SKM-1 treated with dmso at 0.1 percent for 144 hours (cell line): Measurements from ENCODE around the gene MDGA2.

Experiments used
- DNase-seq: peaks from one replicate; lab custom pipeline; 2025; ENCODE audit not compliant: unreplicated experiment; lab: John Stamatoyannopoulos, UW

MDGA2 gene

DNA sequence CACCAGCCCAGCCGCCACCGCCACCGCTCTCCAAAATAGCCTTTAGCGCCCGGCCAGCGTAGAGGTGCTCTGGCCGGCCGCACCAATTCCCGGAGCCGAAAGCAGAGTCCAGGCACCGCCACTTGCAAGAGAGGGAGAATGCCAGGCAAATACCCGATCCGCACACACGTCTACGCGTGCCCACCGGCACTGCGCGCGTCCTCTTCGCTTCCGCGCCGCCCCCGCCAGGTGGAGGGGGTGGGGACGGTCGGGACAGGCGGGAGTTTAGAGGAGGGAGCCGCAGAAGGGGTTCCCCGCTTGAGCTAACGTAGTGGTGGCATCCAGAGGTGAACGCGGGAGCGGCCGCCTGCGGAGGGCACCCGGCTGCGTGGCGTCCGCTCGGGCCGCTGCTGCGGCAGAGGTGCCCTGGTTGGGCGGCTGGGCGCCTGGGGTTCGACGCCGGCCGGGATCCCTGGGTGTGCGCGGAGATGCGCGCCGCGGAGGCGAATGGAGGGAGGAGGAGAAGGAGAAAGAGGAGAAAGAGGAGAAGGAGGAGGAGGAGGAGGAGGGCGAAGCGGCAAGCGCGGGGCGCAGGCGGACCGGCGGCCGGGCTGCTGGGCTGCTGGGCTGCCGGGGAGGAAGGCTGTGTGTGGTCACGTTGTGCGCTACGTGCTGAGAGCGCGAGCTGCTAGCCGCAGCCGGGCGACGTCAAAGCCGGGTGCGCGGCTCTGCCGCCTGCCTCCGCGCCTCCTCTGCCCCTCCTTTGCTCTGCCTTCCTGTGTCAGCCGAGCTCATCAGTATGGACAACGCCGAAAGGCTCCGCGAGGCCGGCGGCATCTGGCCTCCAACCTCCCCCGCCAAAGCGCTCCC lies at the start of gene MDGA2:
MDGA2 (minus strand) TSS at position 140 of the 849 bp plus-strand sequence.
- DNase-seq = no peak

DNA sequence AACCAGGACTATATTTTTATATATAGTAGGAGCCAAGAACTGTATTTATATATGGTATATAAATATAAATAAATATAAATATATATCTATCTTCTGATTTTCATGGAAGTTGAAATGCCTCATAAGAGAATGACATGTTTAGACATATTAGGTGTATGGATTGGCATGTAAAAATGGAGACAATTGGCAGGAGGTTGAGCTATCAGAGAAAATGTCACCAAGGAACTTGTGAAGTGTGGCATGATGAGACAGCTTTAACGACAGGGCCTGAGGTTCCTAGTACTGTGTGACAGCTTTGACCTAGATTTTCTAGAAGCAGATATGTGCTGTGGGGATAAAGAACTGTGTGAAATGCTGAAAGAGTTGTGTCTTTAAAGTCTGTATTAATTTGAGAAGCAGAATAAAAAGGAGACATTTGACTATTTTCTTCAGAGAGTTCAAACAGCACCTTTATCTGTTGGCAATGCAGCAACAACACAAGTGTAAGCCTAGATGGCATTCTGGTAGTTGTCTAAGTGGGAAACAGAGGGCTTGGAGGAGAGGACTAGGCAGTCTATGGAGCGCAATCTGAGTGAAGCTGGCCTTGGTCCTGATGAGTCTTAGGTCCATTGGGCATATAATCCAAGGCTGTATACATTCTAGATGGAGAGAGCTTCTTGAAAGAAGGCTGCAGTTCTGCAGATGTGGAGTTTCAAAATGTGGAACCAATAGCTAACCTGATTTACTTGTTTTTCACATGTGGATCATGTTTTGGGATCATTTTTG lies 47.7 kb upstream of the MDGA2 start:
- no peak for DNase-seq

DNA sequence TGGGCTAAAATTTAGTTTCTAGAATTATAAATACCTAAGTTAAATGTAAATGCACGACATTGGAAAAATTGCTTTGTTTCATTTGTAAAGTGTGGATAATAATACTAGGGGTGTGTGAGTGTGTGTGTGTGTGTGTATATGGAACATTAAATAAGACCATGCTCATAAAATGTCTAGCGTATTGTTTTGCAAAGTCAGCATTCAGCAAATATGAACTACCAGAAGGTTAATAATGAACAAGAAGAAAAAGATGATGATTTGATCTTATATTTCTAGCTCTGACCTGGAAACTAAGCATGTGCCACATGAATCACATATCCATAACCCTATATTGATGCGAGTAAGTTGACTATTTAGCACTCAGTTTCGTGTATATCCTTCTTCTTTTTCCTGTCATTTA lies 44.9 kb upstream of the MDGA2 start:
- no peak for DNase-seq

DNA sequence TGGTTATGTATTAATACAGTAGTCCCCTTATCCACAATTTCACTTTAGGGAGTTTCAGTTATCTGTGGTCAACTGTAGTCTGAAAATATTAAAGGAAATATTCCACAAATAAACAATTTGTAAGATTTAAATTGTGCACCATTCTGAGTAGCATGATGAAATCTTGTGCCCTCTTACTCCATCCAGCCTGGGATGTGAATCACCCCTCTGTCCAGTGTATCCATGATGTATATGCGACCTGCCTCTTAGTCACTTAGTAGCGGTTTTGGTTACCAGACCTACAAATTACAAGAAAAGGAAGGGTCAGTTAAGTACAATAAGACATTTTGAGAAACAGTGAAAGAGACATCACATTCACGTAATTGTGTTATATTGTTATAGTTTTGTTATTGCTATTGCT lies 39.9 kb upstream of the MDGA2 start:
- DNase-seq = no peak

DNA sequence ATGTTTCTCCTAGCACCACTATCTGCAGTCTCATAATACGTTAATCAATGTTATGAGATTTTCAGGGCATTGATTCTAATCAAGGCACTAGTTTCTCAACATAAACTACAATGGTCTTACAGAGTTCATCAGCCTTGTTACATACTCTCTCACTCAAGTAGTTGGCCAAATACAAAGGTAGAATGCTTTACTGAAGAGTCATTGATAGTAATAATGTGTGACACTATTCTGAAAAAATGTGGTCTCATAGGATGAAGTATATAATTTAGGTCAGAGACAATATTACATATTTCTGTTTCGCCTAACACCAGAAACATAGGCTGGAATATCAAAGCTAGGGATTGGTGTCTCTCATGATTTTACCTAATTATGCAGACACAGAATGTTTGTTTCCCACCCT lies 35.2 kb upstream of the MDGA2 start:
- DNase-seq = no peak

DNA sequence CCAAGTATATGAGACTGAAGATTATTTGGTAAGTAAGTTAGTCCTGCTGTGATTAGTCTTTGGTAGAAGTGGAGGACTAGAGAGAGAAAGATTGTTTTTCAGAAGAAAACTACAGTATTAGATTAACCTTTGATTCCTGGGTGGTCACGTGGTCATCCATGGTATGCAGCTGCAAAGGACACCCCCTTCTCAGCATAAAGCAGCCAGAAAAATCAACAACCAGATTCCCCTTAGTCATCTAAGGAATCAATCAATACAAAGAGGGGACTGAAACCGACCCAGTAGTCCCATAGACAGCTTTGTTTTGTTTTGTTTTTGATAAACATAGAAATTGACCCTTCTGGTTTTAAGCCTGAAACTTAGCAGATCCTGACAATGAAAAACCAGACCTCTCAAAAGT lies 30.3 kb upstream of the MDGA2 start:
- no peak for DNase-seq

DNA sequence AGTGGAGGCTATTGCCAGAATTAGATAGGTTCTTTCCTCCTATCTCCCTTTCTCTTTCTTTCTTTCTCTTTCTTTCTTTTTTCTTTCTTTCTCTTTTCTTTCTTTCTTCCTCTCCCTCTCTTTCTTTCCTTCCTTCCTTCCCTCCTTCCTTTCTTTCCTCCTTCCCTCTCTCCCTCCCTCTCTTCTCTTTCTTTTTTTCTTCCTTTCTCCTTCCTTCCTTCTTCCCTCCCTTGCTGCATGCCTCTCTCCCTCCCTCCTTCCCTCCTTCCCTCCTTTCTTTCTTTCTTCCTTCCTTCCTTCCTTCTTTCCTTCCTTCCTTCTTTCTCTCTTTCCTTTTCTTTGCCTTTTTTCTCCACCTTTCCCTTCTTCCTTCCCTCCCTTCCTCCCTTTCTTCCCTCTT lies 16.4 kb upstream of the MDGA2 start:
- DNase-seq = no peak

DNA sequence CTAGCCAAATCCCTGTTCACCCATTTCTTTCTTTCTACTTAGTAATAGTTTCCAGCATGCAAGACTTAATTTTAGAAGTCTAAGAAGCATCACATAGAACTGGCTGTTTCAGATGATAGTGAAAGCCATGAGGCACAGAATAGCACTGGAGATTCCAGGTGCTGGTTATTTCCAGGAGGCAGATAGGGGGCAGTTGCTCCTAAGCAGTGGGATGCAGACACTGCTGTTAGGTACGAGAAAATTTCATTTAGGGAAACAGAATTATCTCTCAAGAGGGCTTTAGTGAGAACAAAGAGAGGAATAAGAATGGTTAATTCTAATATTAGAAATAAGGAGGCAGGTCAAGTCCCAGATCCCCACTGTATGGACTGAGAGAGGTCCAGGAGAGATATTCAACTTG lies 3.6 kb upstream of the MDGA2 start:
- DNase-seq = no peak

DNA sequence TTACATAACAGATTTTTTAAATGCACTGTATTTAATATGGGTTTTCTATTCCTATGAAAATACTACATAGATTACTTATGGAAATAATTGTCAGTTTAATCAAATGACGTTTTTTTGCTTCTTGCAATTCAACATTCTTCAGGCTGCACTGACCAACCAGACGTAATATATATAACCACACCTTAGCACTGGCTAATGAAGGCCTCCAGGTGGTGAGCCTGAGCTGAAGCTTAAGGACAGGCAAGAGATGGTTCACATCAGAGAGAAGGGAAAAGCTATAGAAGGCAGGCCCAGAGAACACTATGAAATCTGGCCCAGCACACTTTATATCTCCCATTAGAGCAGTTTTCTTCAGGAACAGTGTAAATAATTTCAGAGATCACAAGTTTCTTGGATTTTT lies 2.8 kb upstream of the MDGA2 start:
- DNase-seq = no peak

DNA sequence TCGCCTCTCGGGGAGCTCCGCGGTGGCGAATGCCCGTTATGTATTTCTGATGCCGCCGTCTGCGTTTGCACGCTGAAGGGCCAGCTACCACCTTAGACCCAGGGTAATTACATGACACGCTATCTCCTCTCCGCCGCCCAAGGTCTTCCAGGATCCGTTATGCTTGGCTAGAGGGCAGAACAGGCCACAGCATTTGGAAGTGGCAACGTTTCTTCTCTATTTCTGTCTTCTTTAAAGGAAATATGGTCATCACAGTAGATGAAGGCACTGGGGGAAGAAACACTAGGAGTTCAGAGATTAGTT lies 861 bp upstream of the MDGA2 start:
- no peak for DNase-seq

DNA sequence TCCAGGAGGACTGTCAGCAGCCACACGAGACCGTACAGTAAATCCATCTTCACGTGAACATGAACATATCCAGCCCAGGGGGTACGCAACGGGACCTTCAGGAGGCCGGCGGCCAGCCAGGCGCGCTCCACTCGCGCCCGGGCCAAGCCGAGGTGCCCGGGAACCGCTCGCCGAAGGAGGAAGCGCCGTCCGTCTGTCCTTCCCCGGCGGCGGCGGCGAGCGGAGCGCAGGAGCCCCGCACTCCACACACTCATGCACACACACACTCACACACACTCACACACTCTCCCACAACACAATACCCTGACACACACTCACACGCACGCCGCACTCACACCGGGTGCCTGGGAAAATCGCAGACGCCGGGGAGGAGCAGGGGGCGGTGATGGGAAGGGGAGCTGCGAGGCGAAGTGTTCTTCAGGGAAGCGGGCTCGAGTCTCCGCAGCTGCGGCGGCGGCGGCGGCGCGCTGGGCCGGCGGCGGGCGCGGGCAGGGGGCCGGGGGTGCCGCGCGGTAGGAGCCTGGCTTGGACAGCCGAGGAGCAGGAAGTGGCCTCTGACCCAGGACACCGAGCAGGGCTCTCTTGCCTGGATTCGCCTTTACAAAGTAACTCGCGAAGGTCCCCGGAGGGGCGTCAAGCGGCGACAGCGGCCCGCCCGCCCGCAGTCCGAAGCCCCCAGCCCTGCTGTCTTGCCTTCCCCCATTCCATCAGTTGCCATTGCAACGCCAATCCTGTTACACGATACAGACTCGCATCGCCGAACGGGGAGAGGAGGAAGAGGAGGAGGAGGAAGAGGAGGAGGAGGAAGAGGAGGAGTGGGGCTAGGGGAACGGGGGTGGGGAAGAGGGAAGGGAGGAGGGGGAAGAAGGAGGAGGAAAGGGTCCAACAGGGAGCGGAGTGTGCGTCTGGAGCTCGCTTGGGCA lies 601 bp downstream of the MDGA2 start:
- no peak for DNase-seq

DNA sequence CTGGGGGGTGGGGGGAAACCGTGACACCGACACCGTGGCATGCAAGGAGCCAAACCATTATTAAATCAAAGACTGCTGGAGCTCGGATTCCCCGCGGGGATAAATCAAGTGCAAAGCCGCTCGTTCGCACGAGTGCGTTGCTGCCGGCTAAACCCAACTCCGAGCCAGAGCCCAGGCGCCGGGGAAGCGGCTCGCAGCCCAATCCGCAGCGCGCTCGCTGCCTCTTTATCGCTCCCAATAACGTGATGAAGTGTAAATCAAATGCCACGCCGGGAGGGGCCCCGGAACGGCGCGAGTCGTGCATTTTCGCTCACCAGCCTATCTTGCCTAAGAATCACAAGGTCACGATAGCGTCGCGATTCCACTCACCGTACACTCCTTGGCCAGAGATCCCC lies 1.3 kb downstream of the MDGA2 start:
- DNase-seq = no peak

DNA sequence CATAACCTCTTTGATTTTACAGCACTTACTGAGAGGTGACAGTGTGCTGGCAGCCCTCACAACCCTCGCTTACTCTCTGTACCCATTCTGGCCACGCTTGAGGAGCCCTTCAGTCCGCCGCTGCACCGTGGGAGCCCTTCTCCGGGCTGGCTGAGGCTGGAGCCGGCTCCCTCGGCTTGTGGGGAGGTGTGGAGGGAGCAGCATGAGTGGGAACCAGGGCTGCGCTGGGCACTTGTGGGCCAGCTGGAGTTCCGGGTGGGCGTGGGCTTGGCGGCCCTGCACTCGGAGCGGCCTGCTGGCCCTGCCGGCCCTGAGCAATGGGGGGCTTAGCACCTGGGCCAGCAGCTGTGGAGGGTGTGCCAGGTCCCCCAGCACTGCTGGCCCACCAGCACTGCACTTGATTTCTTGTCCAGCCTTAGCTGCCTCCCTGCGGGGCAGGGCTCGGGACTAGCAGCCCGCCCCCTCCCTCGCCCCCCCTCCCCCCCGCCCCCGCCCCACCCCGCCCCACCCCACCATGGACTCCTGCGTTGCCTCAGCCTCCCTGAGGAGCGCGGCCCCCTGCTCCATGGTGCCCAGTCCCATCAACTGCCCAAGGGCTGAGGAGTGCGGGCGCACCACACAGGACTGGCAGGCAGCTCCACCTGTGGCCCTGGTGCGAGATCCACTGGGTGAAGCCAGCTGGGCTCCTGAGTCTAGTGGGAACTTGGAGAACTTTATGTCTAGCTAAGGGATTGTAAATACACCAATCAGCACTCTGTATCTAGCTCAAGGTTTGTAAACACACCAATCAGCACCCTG lies 9.9 kb downstream of the MDGA2 start:
- DNase-seq = no peak

DNA sequence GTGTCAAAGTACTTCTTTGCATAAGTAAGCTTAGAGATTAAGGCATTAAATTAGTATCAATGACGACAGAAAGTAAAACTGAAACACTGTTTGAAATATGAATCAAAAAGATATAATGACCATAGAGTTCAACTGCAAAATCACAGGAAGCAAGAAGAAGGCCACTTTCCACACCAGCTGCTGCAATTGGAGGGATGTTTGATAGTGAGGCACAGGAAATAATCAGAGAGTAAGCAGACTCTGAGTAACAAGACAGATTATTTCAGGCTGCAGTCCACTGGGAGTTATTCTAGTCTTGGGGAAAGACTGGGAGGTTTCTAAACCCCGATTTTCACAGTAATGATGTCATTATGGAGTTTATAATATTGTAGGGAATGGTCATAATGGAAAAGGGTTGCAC lies 12.9 kb downstream of the MDGA2 start:
- DNase-seq = no peak

DNA sequence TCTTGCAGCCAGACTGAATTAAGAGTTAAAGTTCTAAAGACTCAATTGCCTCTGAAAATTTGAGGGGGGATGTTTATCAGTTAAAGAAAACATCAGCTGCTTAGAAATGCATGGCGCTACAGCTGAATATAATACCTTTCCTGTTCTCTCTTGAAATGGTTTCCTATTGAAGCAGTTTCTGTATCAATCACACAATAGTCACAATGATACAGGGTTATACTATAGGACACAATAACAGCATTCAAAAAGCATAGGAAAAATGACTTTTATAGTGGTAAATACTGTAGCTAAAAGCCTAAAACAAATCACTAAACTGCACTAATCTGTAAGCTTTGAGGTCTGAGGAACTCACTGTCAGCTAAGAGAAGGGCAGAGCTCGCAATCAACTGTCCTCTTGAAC lies 15.2 kb downstream of the MDGA2 start:
- no peak for DNase-seq

DNA sequence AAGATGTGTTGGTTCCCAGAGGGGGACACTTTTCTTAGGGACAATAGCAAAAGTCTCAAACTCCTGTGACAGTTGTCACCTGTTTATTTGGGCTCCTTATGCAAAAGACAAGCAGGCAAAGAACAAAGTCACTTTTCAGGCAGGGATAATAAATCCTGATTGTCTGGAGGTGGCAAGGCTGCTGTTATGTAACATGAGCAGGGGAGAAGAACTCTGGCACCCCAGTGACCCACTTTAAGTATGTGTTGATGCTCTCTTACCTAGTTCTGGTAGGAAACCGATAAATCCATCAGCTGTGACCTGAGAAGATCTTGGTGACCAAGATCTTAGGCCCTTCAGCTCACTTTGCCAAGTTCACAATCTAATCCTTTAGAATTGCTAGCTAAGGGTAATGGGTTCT lies 17.4 kb downstream of the MDGA2 start:
- DNase-seq = no peak

DNA sequence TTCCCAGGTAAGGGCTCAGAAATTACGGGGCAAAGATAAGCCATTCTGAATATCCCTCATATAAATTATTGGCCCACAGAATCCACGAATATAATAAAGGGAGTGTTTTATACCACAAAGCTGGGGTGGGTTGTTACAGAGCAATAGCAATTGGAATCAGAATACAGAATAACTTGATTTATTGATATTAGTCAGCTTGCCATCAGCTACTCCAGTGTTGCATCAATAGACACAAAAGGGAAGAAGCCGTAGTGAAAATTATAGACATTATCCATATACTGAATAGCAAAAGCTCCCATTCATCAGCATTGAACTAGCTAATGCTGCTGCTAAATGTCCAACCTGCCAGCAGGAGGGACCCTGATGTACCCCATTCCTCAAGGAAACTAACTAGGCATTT lies 18.3 kb downstream of the MDGA2 start:
- DNase-seq = no peak

DNA sequence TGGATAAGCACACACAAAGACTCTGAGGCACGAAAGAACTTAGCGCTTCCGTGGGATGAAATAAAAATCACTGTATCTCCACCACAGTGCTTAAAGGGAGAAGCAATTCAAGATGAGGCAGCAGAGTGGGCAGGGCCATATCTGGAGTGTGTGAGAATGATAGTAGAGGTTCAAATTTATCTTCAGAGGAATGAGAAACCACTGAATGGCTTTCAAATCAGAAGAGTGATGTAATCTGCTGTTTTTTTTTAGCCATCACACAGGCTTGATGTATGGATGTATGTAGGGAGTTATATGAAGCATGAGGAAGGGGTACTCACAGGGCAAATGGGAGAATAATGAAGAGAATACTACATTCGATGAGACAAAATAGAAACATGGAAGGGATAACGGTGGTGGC lies 24.1 kb downstream of the MDGA2 start:
- DNase-seq = no peak

DNA sequence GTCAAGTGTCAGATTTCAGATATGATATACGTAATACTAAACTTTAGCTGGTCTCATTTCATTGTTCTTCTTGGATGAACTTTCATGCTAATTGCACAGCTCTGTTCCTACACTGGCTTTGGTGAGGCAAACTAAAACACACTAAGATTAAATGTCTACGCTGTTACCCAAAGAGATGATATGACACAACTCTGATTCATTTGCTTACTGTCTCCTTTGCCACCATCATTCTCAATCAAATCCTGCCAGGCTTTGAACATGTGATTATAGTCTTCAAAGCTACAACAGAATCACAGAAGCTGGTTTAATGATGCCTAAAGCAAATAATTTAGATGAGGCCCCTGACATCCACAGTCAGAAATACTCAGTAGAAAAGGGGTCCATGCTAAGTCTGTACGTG lies 37.7 kb downstream of the MDGA2 start:
- no peak for DNase-seq

DNA sequence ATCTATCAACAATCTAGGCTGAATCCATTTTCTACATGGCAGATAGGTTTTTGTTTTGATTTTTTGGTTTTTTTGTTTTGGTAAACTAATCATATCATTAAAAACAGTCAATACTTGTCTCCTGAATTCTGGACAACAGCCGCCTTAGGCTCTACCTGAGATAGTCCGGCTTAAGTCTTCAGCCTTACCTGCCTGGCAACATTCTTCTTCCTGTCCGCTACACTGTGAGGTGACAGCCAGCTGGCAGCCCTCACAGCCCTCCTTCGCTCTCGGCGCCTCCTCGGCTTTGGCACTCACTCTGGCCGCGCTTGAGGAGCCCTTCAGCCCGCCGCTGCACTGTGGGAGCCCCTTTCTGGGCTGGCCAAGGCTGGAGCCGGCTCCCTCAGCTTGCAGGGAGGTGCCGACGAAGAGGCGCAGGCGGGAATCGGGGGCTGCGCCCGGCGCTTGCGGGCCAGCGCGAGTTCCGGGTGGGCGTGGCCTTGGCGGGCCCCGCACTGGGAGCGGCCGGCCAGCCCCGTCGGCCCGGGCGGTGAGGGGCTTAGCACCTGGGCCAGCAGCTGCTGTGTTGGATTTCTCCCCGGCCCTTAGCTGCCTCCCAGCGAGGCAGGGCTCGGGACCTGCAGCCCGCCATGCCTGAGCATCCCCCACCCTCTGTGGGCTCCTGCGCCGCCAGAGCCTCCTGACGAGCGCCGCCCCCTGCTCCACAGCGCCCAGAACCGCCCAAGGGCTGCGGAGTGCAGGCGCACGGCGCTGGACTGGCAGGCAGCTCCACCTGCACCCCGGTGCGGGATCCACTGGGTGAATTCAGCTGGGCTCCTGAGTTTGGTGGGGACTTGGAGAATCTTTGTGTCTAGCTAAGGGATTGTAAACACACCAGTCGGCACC lies 49.0 kb downstream of the MDGA2 start:
- DNase-seq = no peak
